Hematopoietic multipotent progenitor cell treated with erythropoietin and hydrocortisone succinate and interleukin-3 and kit ligand, for 6 days (in vitro differentiated cells): ENCODE data around the gene TBC1D3B.
"Not testable (repeated sequence)": the region's sequence is repeated elsewhere in the genome, so short reads cannot be mapped to it uniquely, and the experiment has no call there.

ENCODE experiments used
- DNase-seq: peaks from one replicate; pipeline ENCODE4 v3.0.0-alpha.2; 2015

TBC1D3B gene

DNA sequence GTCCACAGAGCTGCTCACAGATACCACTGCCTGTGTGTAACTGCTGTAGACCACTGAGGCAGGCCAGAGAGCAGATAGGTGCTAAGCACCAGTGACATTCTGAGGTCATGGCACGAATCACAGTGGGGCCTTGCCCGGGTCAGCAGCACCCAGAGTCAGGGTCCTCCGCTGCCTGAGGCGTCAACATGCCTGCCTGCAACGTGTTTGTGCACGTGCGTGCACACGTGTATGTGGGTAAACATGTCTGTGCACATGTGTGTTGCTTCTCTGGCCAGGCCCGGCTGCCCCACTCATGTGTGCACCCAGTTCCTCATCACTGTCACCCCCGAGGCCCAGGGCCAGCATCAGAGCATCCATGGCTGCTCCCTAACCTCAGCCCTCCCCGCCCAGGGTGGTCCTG, at the start of gene TBC1D3B:
TBC1D3B (minus strand) TSS at position 101 of the 400 bp plus-strand sequence. CDS start 1,586 bp downstream, outside the sequence.
- DNase-seq = not testable (repeated sequence)

DNA sequence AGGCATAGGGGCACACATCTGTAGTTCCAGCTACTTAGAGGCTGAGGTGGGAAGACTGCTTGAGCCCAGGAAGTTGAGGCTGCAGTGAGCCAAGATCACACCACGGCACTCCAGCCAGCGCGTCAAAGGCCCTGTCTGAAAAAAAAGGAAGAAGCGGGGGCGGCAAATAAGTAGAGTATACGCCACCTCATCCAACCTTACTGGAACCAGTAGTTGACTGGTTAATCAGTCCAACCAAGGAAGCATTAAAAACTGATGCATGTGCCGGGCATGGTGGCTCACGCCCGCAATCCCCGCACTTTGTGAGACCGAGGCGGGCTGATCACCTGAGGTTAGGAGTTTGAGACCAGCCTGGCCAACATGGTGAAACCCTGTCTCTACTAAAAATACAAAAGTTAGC, 46.5 kb upstream of the TBC1D3B start:
- not testable (repeated sequence) for DNase-seq

DNA sequence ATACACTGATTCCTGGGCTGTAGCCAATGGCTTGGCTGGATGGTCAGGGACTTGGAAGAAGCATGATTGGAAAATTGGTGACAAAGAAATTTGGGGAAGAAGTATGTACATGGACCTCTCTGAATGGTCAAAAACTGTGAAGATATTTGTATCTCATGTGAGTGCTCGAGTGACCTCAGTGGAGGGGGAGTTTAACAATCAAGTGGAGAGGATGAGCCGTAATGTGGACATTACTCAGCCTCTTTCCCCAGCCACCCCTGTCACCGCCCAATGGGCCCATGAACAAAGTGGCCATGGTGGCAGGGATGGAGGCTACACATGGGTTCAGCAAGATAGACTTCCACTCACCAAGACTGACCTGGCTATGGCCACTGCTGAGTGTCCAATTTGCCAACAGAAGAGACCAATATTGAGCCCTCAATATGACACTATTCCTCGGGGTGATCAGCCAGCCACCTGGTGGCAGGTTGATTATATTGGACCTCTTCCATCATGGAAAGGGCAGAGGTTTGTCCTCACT, 45.2 kb upstream of the TBC1D3B start:
- DNase-seq = not testable (repeated sequence)

DNA sequence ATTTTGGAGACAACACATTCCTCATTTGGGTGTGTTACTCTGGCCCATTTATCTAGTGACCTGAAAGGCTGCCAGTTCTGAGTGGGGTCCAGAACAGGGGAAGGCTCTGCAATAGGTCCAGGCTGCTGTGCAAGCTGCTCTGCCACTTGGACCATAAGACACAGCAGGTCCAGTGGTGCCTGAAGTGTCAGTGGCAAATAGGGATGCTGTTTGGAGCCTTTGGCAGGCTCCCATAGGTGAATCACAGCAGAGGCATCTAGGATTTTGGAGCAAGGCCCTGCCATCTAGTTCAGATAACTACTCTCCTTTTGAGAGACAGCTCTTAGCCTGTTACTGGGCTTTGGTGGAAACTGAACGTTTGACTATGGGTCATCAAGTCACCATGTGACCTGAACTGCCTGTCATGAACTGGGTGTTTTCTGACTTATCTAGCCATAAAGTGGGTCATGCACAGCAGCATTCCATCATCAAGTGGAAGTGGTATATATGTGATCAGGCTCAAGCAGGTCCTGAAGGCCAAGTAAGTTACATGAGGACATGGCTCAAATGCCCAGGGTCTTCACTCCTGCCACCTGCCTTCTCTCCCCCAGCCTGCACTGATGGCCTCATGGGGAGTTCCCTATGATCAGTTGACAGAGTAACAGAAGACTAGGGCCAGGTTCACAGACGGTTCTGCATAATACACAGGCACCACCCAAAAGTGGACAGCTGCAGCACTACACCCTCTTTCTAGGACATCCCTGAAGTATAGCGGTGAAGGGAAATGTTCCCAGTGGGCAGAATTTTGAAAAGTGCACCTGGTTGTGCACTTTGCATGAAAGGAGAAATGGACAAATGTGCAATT, 44.5 kb upstream of the TBC1D3B start:
- not testable (repeated sequence) for DNase-seq

DNA sequence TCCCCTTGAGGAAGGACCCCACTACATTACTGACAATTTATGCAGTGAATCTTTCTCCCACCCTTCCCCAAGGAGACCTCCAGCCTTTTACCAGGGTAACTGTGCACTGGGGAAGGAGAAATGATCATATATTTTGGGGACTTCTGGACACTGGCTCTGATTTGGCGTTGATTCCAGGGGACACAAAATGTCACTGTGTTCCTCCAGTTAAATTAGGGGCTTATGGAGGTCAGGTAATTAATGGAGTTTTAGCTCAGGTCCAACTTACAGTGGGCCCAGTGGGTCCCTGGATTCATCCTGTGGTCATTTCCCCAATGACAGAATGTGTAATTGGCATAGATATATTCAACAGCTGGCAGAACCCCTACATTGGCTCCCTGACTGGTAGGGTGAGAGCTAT, 43.1 kb upstream of the TBC1D3B start:
- DNase-seq = not testable (repeated sequence)

DNA sequence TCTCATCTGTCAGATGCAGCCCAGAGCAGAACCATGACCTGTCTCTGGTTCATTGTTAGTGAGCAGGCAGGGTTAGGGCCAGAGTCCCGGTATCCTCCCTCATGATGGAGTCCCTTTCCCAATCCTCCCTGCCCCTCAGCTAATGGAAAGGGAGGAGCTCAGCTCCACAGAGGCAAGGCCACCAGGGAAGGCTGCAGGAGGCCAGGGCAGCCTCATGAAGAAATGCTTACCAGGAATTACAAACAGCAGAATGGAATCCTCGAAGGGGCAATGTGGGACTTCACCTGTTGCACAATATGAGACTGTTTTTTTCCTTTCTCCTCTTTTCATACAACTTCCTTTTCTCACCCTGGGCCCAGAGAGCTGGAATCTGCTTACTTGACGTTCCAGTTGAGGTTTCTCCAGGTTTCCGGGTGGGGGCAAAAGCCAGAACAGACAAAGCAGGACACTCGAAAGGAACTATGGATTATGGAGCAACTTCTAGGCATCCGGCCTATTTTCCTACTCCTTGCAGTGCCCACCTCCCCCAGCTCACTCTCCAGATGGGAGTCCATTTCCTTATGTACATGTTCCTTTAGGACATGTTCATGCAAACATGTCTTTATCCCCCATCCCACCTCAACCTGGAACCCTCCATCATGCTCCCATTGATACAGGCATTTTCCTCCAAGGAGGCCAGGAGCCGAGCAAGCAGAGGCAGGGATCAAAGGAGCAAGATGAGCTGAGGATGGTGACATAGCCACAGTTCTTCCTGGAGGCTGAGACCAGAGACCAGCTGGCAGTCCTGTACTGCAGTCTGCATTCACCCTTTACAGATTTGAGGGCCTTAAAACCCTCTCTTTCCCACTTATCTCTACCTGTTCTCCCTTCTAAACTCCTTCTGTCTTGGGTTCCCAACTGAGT, 39.2 kb upstream of the TBC1D3B start:
- not testable (repeated sequence) for DNase-seq

DNA sequence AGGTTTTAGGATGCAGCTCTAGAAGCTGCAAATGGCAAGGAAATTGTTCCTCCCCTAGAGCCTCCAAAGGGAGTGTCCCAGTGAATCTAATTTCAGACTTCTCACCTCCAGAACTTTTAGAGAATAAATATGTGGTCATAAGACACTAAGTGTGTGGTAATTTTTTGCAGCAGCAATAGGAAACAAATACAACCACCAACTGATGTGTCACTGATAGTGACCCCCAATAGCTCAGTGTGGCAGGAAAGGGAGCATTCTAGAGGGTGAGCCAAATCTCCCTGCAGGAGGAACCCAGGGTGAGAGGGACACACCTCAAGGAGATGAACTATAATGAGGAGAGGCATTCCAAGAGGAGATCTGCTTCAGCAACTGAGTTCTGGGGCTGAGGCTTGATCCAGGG, 38.5 kb upstream of the TBC1D3B start:
- peak; percentile 42 for DNase-seq

DNA sequence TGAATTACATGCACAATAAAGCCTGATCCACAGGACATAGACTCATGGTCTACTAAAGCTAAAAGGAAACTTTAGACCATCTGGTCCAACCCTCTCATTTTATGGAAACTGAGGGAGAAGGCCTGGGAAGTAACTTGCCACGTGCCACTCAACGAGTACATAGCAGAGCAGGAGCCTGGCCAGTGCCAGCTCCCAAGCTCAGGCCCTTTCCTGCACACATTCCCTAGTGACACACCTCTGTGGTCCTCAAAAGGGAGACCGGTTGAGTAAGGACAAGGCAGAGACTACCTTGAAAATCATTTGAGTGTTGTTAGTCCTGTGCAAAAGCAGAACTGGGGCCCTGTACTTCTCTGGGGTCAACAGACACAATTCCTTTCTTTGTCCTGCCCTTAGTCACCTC, 37.3 kb upstream of the TBC1D3B start:
- no peak for DNase-seq

DNA sequence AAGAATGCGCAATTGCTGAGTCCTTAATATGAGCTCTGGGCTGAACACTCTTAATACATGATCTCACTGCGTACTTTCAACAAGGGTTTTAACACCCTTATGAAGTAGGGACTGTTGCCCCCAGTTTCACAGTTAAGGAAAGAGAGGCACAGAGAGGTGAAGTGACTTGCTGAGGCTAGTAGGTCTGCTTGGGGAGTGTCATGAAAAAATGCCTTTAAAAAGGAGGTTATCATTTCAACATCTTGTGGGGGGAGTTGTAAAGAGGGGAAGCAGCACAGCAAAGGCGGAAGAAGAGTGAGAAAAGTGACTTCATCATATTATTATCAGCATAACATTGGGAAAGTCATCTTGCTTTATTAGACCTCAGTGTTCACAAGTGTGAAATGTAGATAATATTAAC, 36.5 kb upstream of the TBC1D3B start:
- peak; percentile 46 for DNase-seq

DNA sequence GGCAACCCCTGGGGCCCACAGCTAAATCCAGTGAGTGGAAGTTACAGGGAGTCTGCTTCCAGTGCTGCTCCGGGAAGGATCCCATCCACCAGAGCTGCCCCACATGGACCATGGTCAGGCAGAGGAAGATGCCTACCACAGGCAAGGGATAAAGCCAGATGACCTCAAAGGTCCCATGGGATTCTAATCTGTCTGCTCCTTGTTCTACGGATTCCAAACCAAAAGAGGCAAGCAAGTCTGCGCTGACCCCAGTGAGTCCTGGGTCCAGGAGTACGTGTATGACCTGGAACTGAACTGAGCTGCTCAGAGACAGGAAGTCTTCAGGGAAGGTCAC, 35.8 kb upstream of the TBC1D3B start:
- no peak for DNase-seq

DNA sequence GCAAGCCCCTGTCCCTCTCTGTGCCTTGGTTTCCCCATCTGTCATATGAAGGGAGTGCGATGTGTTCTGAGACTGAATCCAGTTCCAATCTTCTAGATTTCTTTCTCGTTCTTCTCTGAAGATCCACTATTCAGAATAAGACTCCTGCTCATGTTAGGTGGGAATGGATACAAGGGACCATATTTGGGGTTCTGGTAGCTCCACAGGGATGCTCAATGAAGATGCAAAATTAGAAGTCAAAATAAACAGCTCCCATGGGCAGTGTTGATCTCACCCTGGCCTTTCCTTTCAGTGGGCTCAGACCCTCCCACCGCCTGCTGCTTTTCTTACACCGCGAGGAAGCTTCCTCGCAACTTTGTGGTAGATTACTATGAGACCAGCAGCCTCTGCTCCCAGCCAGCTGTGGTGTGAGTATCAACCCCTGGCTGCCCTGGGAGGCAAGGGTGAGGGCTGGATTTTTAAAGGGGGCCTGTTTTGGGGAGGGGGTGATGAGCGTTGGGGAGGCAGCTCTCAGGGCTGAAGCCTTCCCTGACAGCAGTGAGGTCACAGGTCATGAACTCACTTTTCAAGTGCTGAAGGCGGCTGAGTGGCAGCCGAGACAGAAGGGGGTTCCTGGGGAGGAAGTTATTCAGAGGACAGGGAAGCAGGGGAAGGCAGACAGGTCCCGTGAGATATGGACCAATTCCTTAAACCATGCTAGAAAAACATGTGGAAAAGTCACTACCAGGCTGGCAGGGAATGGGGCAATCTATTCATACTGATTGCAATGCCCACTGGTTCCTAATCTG, 35.2 kb upstream of the TBC1D3B start:
- DNase-seq = not testable (repeated sequence)

DNA sequence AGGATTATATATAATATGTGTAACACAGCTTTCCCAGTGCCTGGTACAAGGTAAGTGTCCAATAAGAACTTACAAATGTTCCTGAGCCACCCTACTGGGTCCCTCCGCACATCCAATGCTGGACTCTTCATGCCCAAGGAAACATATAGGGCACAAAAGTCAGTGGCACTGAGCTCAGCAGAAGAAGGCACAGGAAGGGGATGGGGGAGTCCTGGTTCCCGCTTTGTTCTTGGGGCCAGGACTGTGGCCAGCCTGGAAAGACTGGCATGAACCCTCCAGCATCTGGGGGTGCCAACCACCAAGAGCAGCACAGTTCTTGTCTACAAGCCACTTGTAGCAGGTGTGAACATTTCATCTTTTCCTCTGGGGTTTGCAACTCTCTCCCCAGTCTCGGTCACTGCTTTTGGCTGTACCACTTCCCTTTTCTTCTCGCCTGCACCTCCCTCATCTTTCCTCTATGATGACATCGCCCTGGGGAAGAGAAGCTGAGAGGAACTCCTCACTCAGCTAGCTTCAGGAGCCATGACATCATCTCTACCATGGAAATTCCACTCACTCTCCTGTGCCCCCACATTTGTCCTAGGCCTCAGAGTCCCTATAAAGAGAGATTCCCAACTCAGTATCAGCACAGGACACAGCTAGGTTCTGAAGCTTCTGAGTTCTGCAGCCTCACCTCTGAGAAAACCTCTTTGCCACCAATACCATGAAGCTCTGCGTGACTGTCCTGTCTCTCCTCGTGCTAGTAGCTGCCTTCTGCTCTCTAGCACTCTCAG, 34.2 kb upstream of the TBC1D3B start, which contains the start of gene CCL4L2:
CCL4L2 (plus strand) TSS at position 625 of the 773 bp plus-strand sequence.
- DNase-seq = not testable (repeated sequence)

DNA sequence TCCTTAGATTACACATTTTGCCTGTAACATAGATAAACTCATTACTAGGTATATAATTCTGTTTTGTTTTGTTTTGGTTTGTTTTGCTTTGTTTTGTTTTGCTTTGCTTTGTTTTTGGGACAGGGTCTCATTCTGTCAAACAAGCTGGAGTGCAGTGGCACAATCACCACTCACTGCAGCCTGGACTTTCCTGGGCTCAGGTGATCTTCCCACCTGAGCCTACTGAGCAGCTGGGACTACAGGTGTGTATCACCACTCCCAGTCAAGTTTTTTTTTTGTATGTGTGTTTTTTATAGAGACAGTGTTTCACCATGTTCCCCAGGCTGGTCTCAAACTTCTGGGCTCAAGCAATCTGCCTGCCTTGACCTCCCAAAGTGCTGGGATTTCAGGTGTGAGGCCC, 33.1 kb upstream of the TBC1D3B start:
- no peak for DNase-seq

DNA sequence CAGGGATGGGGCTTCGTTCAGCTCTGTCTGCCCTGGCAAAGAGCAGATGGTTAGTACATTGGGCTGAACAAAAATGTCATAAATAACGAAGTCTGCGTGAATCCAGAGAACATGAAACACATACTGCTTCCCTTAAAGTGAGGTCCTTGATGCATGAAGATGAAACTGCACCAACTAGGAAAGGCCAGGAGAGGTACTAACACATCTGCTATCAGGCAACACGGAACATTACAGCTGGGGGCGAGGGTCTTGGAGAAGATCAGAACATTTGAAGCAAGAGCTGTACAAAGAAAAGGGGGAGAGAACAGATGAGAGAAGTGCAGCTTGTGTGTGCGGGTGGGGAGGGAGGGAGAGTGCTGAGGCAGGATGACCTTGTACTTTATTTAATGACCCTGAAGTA, 30.9 kb upstream of the TBC1D3B start:
- not testable (repeated sequence) for DNase-seq

DNA sequence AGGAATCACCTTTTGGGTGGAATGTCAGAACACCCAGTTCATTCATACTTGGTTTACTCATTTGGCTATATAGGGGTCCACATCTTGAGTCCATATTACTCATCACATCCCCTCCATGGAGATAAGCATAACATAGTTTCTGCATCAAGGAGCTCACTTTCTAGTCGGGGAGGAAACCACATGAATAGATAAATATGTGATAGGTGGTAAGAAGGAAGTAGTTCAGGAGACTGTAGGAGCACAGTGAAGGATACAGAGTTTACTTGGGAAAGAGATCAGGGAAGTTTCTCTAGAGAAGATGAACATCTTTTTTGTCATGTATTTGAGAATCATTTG, 30.0 kb upstream of the TBC1D3B start:
- not testable (repeated sequence) for DNase-seq

DNA sequence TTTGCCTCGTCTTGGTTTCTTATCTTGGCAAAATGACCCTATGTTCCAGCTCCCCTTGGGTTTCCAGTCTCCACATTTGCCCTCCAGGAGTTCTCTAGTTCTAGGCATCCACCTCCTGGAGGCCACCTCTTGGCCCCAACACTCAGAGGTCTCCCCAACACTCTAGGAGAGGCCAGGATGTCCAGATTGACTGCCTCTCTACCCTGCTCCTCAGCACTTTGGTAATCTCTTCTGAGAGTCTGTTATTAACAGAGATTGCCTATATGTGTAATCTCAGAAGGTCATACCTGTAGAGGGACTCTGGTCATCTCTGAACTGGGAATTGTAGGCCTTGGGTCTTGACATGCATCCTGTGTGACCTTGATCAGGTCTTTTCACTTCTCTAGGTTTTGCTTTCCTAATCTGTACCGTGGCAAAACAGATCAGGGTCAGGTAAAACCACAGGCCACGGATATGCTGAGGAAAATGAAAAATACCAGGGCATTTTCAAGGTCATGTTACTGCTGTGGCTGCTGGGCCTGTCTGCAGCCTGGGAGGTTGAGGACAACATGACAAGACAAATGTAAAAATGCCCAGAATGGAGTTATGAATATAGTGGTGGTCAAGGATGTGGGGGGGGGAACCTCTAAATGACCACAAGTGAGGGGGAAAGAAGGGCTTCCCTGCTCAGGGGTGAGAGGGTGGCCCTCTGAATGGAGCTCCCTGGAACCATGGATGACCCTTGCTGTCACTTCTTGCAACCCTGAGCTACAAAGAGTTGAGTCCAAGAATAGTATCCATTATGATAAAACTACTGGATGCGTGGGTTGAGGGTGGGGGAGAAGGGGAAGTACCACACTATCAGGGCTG, 29.4 kb upstream of the TBC1D3B start:
- no peak for DNase-seq

DNA sequence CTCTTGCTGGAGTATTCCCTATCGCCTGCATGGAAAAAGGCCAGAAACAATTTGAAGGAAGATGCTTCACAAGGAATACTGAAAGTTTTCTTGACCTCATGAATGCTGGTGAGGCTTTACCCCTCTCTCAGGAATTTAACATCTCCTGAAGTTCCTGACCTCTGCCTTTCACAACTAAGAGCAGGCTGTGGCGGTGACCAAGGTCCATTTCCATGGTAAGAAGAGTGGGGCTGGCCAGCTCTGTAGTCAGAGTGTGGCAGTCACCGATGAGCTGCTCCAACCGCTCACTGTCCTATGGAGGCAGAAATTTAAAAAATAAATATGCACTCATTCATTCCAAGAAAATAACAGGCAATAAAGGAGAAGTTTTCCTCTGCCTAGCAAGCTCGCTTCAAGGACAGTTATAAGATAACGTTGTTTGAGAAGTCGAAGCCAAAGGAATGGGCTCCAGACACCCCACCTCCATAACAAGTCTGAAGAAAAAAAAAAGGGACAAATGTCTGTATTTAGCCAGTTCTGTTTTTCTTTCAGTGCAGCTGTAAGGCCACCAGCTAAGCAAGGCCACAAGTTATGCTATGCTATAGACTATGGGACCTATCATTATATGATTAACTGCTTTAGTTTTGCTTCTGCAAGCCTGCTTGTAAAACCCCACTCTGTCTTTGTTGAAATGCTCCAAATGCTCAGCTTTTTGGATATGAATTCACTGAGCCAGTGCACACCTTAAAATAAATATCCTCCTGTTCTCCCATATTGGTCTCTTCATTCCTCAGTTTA, 28.5 kb upstream of the TBC1D3B start:
- DNase-seq = no peak

DNA sequence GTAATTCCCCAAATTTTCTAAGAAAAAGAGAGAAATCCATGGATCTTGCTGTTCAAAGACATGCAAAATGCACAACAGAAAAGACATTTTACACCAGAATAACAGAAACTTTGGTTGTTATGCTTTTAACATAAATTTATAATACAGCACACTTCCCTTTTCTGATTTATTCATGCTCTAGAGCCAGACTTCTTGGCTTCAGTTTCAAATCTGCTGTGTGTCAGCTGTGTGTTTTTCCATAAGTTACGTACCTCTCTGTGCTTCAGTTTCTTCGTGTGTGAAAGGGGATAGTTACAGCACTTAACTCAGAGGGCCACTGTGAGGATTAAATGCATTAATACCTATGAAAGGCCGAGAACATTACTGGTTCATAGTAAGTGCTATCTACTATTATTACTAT, 26.9 kb upstream of the TBC1D3B start:
- no peak for DNase-seq

DNA sequence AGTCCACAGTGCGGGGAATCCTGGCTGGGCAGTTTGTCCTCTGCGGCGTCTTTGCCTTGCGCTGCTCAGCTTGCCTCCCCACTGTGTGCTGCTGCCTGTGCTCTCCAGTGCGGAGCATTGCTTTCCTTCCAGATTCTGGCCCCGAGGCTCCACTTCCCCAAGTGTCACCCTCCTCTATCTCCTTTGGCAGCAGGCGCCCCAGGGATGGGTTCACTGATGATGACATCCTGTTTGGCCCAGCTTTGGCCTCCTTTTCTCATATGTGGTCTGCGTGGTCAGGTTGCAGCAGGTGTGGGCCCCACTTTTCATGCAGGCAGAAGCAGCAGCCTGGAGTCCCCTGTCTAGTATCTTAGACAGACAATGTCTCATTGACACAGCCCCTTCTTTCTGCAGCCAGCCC, 25.1 kb upstream of the TBC1D3B start:
- DNase-seq = not testable (repeated sequence)

DNA sequence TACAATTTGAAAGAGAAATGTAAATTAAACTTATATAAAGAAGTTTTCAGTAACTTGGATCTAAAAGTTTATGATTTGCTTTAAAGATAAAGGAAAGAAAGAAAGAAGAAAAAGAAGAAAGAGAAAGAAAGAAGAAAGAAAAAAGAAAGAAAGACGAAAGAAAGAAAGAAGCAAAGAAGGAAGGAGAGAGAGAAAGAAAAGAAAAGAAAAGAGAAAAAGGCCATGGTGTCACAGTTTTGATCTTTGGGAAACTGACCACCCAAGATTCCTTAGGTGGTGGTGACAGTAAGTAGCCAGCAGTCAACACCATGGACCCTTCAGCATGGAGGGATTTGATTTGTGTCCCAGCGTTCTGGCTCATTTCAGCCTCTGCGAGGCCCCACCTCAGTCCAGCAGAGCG, 24.7 kb upstream of the TBC1D3B start:
- DNase-seq = not testable (repeated sequence)
